SK-N-SH (cell line): ENCODE results near the gene OR8D2. TPM values are rescaled to one million over a fixed set of nuclear protein-coding genes. Genes with fewer than 3 reads are reported as not detected.

Experiments
- CTCF ChIA-PET: fragments of 300-600, 350-600 bp; formaldehyde crosslinking; extraction: SDS; loops from one replicate; lab custom pipeline; 2021; lab: Yijun Ruan, JAX
- POLR2A ChIA-PET: fragments of 350-600 bp; sonication (Branson Sonifier 250); formaldehyde crosslinking; extraction: SDS; loops from one replicate; lab custom pipeline; 2020; ENCODE audit warnings: antibody characterized with exemption, inconsistent platforms; lab: Yijun Ruan, JAX
- DNase-seq: peaks from one replicate; pipeline ENCODE4 v3.0.0; 2012
- H2AFZ ChIP-seq: fragments of 200-600 bp; sonication (generic); 2 replicates; pipeline ENCODE4 v1.8.1; 2016; ENCODE audit warnings: antibody characterized with exemption, mild to moderate bottlenecking, low read depth
- H3F3A ChIP-seq: fragments of 200-600 bp; sonication (generic); replicated peaks from 2 replicates; pipeline ENCODE3; 2016; ENCODE audit warnings: antibody characterized with exemption, mild to moderate bottlenecking; ENCODE audit not compliant: insufficient read depth
- H3K27ac ChIP-seq, 2 experiments: fragments of 200-500 bp in 1 of 2; fragments of 200-600 bp in 1 of 2; sonication (Bioruptor generic) in 1 of 2; sonication (generic), shearing (Covaris generic) in 1 of 2; 2 replicates each; pipeline versions ENCODE4 v1.5.1 to v1.6.1; 2014 to 2016; ENCODE audit warnings: low read depth in 2 of 2, inconsistent platforms in 1 of 2, low read length in 1 of 2, mild to moderate bottlenecking in 1 of 2, mixed read lengths in 1 of 2
- H3K27me3 ChIP-seq: fragments of 200-600 bp; sonication (generic), shearing (Covaris generic); 2 replicates; pipeline ENCODE4 v1.6.1; 2016; ENCODE audit warnings: mixed run types; ENCODE audit not compliant: insufficient read depth
- H3K36me3 ChIP-seq, 2 experiments: fragments of 200-500 bp in 1 of 2; fragments of 200-600 bp in 1 of 2; sonication (Bioruptor generic) in 1 of 2; sonication (generic) in 1 of 2; replicated peaks in 1 of 2; 2 replicates each; pipeline versions ENCODE3 to v1.5.1; 2014 to 2016; ENCODE audit warnings: low read length in 1 of 2, mild to moderate bottlenecking in 1 of 2; ENCODE audit not compliant: insufficient read depth in 2 of 2, control insufficient read depth in 1 of 2
- H3K4me1 ChIP-seq, 2 experiments: fragments of 200-500 bp in 1 of 2; fragments of 200-600 bp in 1 of 2; sonication (Bioruptor generic) in 1 of 2; sonication (generic), shearing (Covaris generic) in 1 of 2; 2 replicates each; pipeline versions ENCODE4 v1.5.1 to v1.6.1; 2014 to 2016; ENCODE audit warnings: low read depth in 1 of 2, low read length in 1 of 2, mixed run types in 1 of 2; ENCODE audit not compliant: insufficient read depth in 2 of 2, control insufficient read depth in 1 of 2
- H3K4me2 ChIP-seq: fragments of 200-600 bp; sonication (generic), shearing (Covaris generic); 2 replicates; pipeline ENCODE4 v1.6.1; 2017; ENCODE audit warnings: mixed run types
- H3K4me3 ChIP-seq, 2 experiments: fragments of 200-500 bp in 1 of 2; fragments of 200-600 bp in 1 of 2; sonication (Bioruptor generic) in 1 of 2; sonication (generic), shearing (Covaris generic) in 1 of 2; 2 replicates each; pipeline versions ENCODE4 v1.5.1 to v1.8.1; 2014 to 2016; ENCODE audit warnings: low read depth in 2 of 2, inconsistent platforms in 1 of 2, low read length in 1 of 2, mild to moderate bottlenecking in 1 of 2, mixed read lengths in 1 of 2, moderate library complexity in 1 of 2
- H3K79me2 ChIP-seq: fragments of 200-600 bp; sonication (generic); 2 replicates; pipeline ENCODE4 v1.8.1; 2017; ENCODE audit warnings: mild to moderate bottlenecking; ENCODE audit not compliant: insufficient read depth
- H3K9ac ChIP-seq: fragments of 200-600 bp; sonication (generic); 2 replicates; pipeline ENCODE4 v1.6.1; 2017; ENCODE audit warnings: mixed run types
- H3K9me2 ChIP-seq: fragments of 200-600 bp; sonication (generic); 2 replicates; pipeline ENCODE4 v1.6.1; 2017; ENCODE audit warnings: mixed run types
- H3K9me3 ChIP-seq: fragments of 200-600 bp; sonication (generic); 2 replicates; pipeline ENCODE4 v1.6.1; 2017; ENCODE audit warnings: mixed run types, mild to moderate bottlenecking, moderate library complexity
- H4K20me1 ChIP-seq: fragments of 200-600 bp; sonication (generic); 2 replicates; pipeline ENCODE4 v1.6.1; 2017; ENCODE audit warnings: mild to moderate bottlenecking, mixed run types; ENCODE audit not compliant: insufficient read depth
- FOXM1 ChIP-seq: IDR thresholded peaks from 2 replicates; pipeline ENCODE4 v1.4.0; 2012; ENCODE audit warnings: low read depth, mild to moderate bottlenecking
- GABPA ChIP-seq: IDR thresholded peaks from 2 replicates; pipeline ENCODE4 v1.4.0; 2012; ENCODE audit warnings: low read depth, mild to moderate bottlenecking
- MEF2A ChIP-seq: IDR thresholded peaks from 2 replicates; pipeline ENCODE4 v1.4.0; 2012; ENCODE audit warnings: low read depth, borderline replicate concordance
- POLR2AphosphoS5 ChIP-seq: IDR thresholded peaks from 2 replicates; pipeline ENCODE4 v1.6.1; 2012; ENCODE audit warnings: low read depth, low read length
- RAD21 ChIP-seq: IDR thresholded peaks from 2 replicates; pipeline ENCODE4 v1.6.1; 2012; ENCODE audit warnings: mild to moderate bottlenecking, low read length
- RCOR1 ChIP-seq: fragments of 150-350 bp; IDR thresholded peaks from 2 replicates; pipeline ENCODE4 v1.6.1; 2017; ENCODE audit warnings: antibody characterized with exemption, low read length
- RXRA ChIP-seq: IDR thresholded peaks from 2 replicates; pipeline ENCODE4 v1.4.0; 2012; ENCODE audit warnings: low read depth, mild to moderate bottlenecking, borderline replicate concordance
- SMC3 ChIP-seq: IDR thresholded peaks from 2 replicates; pipeline ENCODE4 v1.6.1; 2012; ENCODE audit warnings: low read depth, low read length, improper control_type of control experiment
- TAF1 ChIP-seq: IDR thresholded peaks from 2 replicates; pipeline ENCODE4 v1.6.1; 2012; ENCODE audit warnings: low read depth, mild to moderate bottlenecking, low read length, moderate library complexity, borderline replicate concordance
- TEAD4 ChIP-seq: IDR thresholded peaks from 2 replicates; pipeline ENCODE4 v1.4.0; 2012; ENCODE audit warnings: mild to moderate bottlenecking, borderline replicate concordance; ENCODE audit not compliant: insufficient read depth
- WGBS: methylation state at CpG from one replicate; pipeline ENCODE4 v1.1.6; 2017; ENCODE audit warnings: low lambda C conversion rate; 5-methylcytosine and 5-hydroxymethylcytosine counted together
- polyA plus RNA-seq, 3 experiments: library from polyadenylated mRNA; depleted of rRNA; stranded (reverse); fragments of >200 nt; gene quantifications; 2 replicates each; pipeline ENCODE4 v1.2.3, GENCODE V29; 2012
- TF ChIP-seq, protein P1 (sequence below): IDR thresholded peaks from 2 replicates; pipeline ENCODE4; 2012
- TF ChIP-seq, protein P2 (sequence below): fragments of 200-600 bp; sonication (generic); IDR thresholded peaks from 2 replicates; pipeline ENCODE4 v1.6.1; 2017; ENCODE audit warnings: antibody characterized with exemption, mild to moderate bottlenecking, moderate library complexity
- TF ChIP-seq, protein P3 (sequence below): IDR thresholded peaks from 2 replicates; pipeline ENCODE4 v1.6.1; 2012; ENCODE audit warnings: mild to moderate bottlenecking, low read depth, low read length, moderate library complexity
- TF ChIP-seq, protein P4 (sequence below): IDR thresholded peaks from 2 replicates; pipeline ENCODE4 v1.4.0; 2012; ENCODE audit warnings: low read depth, borderline replicate concordance

Gene OR8D2
- polyA plus RNA-seq, 1 of the 3 experiments (the other 2 are of a cell fraction): not detected

DNA sequence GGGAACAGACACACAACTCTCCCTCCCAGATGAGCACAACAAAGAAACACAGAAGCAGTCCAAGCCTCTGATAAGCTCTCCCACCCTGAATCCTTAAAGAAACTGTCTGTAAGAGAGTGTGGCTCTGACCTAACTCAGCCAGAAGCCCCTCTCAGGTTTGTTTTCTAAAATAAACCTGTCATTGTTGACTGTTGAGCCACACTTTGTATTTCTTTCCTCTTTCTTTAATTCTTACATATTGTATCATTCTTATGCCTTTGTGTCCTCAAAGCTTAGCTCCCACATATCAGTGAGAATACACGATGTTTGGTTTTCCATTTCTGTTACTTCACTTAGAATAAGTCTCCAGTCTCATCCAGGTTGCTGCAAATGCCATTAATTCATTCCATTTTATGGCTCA is 7.8 kb upstream of the OR8D2 start:
- Histone ChIP-seq H3K27me3 (no peaks in the 10 kb centered on the region; the same call in 1 of the 2 replicates), H3K4me3 (no peak overlapping the region), H3K4me2 (no peak overlapping the region), H3F3A (no peaks in the 10 kb centered on the region), H3K79me2 (no peaks in the 10 kb centered on the region), H3K9me3 (no peaks in the 10 kb centered on the region), H3K27ac (no peak overlapping the region), H2AFZ (no peak overlapping the region), H3K9ac (no peak overlapping the region), H3K36me3 (no peaks in the 10 kb centered on the region), H3K4me1 (no peaks in the 10 kb centered on the region), H3K9me2 (no peaks in the 10 kb centered on the region), H4K20me1 (no peaks in the 10 kb centered on the region)
- WGBS: 3% methylated on average over 1 of the region's 1 CpG
- ChIA-PET POLR2A (no interaction called here), CTCF (interaction anchor here (0.7 kb wide), 1 partner anchor 10 kb away, joined by 3 read pairs; no protein-coding TSS in a partner anchor)
- TF ChIP-seq, protein P1, sequence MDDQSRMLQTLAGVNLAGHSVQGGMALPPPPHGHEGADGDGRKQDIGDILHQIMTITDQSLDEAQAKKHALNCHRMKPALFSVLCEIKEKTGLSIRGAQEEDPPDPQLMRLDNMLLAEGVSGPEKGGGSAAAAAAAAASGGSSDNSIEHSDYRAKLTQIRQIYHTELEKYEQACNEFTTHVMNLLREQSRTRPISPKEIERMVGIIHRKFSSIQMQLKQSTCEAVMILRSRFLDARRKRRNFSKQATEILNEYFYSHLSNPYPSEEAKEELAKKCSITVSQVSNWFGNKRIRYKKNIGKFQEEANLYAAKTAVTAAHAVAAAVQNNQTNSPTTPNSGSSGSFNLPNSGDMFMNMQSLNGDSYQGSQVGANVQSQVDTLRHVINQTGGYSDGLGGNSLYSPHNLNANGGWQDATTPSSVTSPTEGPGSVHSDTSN: no peak
- TF ChIP-seq GABPA (no peak), TEAD4 (no peak), SMC3 (no peak), FOXM1 (no peak), POLR2AphosphoS5 (no peak), MEF2A (no peak), RXRA (no peak), RCOR1 (no peak), TAF1 (no peak), RAD21 (no peak)
- TF ChIP-seq, protein P2, sequence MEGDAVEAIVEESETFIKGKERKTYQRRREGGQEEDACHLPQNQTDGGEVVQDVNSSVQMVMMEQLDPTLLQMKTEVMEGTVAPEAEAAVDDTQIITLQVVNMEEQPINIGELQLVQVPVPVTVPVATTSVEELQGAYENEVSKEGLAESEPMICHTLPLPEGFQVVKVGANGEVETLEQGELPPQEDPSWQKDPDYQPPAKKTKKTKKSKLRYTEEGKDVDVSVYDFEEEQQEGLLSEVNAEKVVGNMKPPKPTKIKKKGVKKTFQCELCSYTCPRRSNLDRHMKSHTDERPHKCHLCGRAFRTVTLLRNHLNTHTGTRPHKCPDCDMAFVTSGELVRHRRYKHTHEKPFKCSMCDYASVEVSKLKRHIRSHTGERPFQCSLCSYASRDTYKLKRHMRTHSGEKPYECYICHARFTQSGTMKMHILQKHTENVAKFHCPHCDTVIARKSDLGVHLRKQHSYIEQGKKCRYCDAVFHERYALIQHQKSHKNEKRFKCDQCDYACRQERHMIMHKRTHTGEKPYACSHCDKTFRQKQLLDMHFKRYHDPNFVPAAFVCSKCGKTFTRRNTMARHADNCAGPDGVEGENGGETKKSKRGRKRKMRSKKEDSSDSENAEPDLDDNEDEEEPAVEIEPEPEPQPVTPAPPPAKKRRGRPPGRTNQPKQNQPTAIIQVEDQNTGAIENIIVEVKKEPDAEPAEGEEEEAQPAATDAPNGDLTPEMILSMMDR: no peak
- TF ChIP-seq, protein P3, sequence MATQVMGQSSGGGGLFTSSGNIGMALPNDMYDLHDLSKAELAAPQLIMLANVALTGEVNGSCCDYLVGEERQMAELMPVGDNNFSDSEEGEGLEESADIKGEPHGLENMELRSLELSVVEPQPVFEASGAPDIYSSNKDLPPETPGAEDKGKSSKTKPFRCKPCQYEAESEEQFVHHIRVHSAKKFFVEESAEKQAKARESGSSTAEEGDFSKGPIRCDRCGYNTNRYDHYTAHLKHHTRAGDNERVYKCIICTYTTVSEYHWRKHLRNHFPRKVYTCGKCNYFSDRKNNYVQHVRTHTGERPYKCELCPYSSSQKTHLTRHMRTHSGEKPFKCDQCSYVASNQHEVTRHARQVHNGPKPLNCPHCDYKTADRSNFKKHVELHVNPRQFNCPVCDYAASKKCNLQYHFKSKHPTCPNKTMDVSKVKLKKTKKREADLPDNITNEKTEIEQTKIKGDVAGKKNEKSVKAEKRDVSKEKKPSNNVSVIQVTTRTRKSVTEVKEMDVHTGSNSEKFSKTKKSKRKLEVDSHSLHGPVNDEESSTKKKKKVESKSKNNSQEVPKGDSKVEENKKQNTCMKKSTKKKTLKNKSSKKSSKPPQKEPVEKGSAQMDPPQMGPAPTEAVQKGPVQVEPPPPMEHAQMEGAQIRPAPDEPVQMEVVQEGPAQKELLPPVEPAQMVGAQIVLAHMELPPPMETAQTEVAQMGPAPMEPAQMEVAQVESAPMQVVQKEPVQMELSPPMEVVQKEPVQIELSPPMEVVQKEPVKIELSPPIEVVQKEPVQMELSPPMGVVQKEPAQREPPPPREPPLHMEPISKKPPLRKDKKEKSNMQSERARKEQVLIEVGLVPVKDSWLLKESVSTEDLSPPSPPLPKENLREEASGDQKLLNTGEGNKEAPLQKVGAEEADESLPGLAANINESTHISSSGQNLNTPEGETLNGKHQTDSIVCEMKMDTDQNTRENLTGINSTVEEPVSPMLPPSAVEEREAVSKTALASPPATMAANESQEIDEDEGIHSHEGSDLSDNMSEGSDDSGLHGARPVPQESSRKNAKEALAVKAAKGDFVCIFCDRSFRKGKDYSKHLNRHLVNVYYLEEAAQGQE: no peak
- TF ChIP-seq, protein P4, sequence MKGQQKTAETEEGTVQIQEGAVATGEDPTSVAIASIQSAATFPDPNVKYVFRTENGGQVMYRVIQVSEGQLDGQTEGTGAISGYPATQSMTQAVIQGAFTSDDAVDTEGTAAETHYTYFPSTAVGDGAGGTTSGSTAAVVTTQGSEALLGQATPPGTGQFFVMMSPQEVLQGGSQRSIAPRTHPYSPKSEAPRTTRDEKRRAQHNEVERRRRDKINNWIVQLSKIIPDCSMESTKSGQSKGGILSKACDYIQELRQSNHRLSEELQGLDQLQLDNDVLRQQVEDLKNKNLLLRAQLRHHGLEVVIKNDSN: no peak
- DNase-seq: no peak
